ENCODE data around the gene FAM149A.

Gene FAM149A

GRCh38 chr4:186161138-186161537 lies 56.6 kb downstream of the FAM149A start:
- DNase-seq = no peak

- DNase-seq = no peak
Measured at GRCh38 chr4:186166852-186167512, 62.5 kb downstream of the FAM149A start.

GRCh38 chr4:186167605-186168004 lies 63.1 kb downstream of the FAM149A start:
- no peak for DNase-seq

GRCh38 chr4:186168750-186169149 lies 64.2 kb downstream of the FAM149A start:
- no peak for DNase-seq

- DNase-seq = no peak
Measured at GRCh38 chr4:186169333-186169944, 64.9 kb downstream of the FAM149A start.

GRCh38 chr4:186169945-186170802 lies 65.7 kb downstream of the FAM149A start:
- no peak for DNase-seq

GRCh38 chr4:186170966-186171365 lies 66.5 kb downstream of the FAM149A start:
- DNase-seq = no peak

GRCh38 chr4:186172546-186172945 lies 68.0 kb downstream of the FAM149A start:
- DNase-seq = no peak

GRCh38 chr4:186188107-186188506 lies 83.6 kb downstream of the FAM149A start:
- DNase-seq = no peak

GRCh38 chr4:186189656-186190055 lies 85.2 kb downstream of the FAM149A start:
- no peak for DNase-seq

- DNase-seq = no peak
Measured at GRCh38 chr4:186190581-186191199, 86.2 kb downstream of the FAM149A start.

GRCh38 chr4:186191200-186192065 lies 86.9 kb downstream of the FAM149A start, which contains the start of gene CYP4V2:
Gene CYP4V2 (plus strand): TSS chr4:186191567. CDS start chr4:186191824, 257 bp downstream.
- DNase-seq = no peak

GRCh38 chr4:186192066-186192612 lies 87.6 kb downstream of the FAM149A start:
- no peak for DNase-seq

GRCh38 chr4:186193851-186194250 lies 89.3 kb downstream of the FAM149A start:
- no peak for DNase-seq

- DNase-seq = no peak
Measured at GRCh38 chr4:186196063-186196462, 91.6 kb downstream of the FAM149A start.

GRCh38 chr4:186200516-186200915 lies 96.0 kb downstream of the FAM149A start:
- no peak for DNase-seq

GRCh38 chr4:186201010-186201409 lies 96.5 kb downstream of the FAM149A start:
- no peak for DNase-seq

GRCh38 chr4:186201535-186202230 lies 97.2 kb downstream of the FAM149A start:
- DNase-seq = peak; percentile 36

- no peak for DNase-seq
Measured at GRCh38 chr4:186202490-186203140, 98.1 kb downstream of the FAM149A start.

- no peak for DNase-seq
Measured at GRCh38 chr4:186203406-186203805, 98.9 kb downstream of the FAM149A start.

GRCh38 chr4:186204103-186204559 lies 99.6 kb downstream of the FAM149A start:
- peak; percentile 71 for DNase-seq

All from DMS 273 treated with DMSO at 0.1 percent for 48 hours (cell line).